HG03103 (cell line): ENCODE measurements around the gene BBX.

Experiments used
- ATAC-seq: cut with Tn5 transposase; IDR thresholded peaks from one replicate; pipeline ENCODE4 v1.9.1; 2021; ENCODE audit warnings: low read depth; ENCODE audit not compliant: unreplicated experiment

Gene BBX

DNA sequence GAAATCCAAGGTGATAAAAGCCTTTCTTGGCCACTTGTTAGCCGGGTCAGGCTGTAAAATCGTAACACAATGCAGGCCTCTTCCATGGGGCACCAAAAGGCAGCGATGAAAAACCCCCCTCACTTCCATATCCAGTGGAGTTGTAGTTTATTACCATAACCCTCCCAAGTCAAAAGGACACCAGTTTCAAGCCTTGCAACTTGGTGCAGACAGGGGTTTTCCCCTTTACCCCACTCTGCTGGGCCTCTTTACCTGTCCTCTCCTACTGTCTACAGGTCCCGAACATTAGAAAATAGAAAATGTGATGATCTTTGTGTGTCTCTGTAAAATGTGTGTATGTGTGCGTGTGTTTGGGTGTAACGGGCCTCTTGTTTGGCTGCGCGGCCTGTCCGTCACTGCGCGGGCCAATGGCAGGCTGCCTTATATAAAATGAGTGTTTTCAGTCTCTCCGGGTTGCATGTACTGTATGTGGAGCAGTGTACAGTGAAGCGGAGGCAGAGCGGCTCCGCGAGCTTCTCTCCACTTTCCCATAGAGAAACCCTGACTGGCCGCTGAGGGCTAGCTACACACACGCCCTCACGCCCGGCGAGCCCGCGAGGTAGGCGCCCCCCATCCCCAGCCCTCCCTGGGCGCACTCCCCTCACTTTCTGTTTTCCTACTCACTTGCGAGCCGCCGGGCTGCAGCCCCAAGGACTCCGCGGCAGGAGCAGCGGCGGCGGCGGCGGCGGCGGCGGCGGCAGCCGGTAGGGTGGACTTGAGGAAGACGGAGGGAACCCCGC, at the start of gene BBX:
Gene BBX, plus strand, starts transcription at position 453 of the 779 bp plus-strand sequence. CDS start 187,499 bp downstream, outside the sequence.
- ATAC-seq = peak; percentile 90

DNA sequence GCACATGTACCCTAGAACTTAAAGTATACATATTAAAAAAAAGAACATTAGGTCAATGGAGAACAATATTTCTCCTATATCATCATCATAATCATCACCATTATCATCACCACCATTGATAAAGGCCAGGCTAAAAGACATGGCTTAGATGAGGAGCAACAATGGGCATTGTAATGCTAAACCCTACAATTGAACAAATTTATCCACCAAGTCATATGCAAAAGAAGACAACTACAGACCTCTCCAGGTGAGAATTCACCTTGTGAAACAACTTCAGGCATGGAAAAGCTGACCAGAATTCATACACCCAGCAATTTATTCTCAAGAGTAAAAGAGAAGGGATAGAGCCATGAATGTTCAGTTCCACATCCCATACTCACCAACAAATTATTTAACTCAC, 46.3 kb upstream of the BBX start:
- ATAC-seq = no peak

DNA sequence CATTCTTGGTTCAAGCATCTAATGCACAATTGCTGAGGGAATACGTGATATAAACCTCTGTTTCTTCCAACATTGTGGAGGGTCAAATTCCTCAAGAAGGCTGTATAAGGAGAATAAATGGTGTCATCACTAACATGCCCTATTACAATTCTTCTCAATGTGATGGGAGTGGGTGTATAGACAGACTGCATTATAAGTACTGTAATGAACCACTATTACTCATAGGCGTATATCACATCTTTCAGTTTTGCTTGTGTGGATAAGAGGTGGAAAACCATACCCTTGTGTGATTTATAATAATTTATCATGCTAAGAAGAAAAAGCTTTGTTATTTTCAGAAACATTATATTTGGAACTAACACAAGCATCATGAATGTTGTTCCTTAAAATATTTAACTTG, 35.3 kb upstream of the BBX start:
- ATAC-seq = no peak

DNA sequence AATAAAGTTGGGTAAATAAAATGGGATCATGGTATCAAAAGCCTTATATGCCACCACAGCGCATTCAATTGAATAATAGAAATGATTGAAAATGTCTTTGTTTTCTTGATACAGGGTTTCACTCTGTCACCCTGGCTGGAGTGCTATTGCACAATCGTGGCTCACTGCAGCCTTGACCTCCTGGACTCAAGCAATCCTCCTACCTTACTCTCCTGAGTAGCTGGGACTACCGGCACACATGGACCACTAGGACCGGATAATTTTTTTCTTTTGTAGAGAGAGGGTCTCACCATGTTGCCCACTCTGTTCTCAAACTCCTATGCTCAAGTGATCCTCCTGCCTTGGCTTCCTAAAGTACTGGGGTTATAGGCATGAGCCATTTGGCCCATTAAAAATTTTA, 33.8 kb upstream of the BBX start:
- no peak for ATAC-seq

DNA sequence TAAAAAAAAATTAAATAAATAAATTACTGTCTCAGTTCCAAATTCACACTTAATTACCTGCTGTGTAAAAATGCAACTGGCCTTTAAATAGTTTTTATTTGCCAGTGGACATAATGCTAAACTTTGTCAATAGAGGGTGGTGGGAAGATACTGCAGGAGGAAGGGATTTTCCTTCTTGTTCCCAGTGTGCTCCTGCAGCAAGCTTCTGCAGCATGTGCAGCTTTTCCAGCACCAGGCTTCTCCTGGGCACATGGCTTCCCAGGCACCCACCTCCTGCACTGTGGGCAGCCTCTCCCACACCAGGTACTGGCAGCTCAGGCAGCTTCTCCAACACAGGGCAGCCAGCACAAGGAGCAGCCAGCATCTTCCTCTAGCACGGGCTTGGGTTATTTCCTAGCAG, 29.6 kb upstream of the BBX start:
- no peak for ATAC-seq

DNA sequence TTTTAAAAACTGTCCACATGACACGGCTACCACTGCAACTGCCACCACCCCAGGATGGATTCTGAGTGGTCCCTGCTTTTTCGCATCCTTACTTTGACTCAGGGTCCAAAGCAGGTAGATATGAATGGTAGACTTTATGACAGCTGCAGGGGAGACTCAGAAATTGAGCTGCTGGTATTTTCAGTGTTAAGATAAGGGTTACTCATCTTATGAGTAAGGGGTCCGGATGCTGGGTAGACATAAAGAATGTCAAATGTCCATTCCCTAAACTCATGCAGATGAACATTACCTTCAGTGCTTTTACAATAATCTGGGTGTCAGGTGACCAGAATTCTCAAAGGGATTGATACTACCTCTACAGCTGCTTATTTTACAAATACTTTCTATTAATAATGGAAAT, 25.9 kb upstream of the BBX start:
- no peak for ATAC-seq

DNA sequence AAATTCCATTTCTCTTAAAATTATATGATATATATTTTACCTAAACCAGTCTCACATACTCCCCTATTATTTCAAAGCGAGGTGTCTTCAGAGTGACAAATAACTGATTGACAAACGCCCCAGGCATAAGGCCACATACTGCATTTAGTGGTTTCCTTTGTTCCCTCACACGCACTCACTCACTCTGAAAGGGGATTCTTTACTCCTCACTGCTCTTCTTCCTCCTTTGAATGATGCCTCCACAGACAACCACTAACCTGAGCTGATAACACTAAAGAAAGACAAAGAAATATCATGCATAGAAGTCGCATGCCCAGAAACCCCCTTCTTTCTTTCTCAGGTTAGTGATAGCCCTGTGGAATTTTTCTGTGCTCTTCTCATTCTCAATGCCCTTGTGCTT, 24.1 kb upstream of the BBX start:
- no peak for ATAC-seq

DNA sequence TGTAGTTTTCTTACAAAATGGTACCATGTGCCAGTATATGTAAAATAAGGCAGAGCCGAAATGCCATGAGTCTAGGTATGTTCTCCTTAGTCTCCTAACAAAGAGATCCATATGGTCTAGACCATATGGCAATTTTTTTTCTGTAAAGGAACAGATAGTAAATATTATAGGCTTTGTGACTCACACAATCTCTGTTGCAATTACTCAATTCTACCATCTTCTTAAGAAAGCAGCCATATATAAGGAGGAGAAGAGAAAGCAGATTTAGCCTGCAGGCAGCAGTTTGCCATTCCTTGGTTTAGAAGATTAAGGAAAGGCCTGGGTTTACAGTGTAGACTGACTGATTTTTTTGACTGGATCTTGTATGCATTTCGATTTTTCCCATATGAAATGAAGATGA, 16.3 kb upstream of the BBX start:
- ATAC-seq = no peak

DNA sequence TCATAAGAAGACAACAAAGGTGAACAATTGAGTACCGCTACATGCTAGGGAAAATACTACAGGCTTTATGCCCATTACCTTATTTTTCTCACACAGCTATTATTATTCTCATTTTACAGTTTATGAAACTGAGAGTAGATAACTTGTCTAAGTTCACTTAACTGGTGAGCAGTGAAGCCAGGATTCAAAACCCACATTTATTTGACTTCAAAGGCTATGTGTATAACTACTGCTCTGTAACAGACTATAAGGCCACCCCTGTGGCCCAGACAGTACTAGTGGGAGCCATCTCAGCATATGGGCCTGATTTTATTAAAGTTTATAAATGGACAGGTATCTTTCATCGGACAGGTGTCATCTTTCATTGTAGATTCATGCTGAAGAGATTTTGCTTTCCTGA, 14.4 kb upstream of the BBX start:
- ATAC-seq = no peak

DNA sequence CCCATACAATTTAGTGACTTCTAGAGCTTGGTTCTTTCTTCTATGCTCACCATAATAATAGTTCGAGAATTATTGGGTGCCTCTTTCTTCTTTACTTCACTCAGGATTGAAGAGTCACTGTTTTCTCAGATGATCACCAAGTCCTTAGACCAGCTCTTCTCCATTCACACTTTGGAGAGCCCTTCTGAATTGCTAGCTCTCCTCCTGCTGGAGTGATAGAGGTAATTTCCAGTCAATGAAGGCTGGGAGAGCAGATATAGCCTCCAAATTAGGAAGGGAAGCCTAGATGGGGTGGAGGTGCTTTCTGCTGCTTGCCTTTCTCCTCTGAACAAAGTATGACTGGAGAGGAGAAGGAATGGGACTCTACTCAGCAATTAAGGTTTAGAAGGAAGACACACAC, 10.7 kb upstream of the BBX start:
- ATAC-seq = no peak

DNA sequence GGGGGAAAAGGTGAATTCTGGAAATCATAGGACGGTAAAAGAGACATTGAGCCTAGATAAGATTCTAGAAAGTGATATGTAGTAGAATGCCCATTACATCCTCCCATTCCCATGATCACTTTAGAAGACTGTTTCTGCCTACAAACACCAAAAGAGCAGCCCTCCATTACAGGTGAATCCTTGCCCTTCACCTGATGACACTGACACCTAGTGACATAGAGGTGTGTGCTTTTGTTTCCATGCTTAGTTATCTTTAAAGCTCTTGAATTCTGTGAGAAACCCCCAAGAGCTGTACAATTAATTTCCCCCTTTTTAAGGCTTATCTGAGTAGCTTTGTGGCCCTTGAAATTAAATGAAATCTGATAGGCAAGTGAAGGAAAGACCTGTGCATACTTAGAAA, 8.3 kb upstream of the BBX start:
- ATAC-seq = no peak

DNA sequence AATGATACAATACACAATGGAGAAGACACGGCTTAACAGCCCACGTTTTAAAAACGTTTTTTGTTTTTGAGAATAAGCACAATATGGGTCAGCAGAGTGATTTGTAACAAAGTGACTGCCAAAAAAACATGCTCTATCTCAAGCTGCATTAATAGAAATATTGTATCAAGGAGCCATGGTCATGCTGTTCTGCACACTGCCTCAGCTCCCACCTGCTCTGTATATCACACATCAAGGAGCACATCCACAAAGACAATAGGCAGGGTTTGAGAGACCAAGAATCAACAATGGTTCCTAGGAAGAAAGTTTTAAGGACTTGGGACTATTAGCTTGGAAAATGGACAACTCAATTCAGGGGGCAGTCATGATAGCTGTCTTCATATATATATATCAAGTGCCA, 6.3 kb upstream of the BBX start:
- ATAC-seq = no peak

DNA sequence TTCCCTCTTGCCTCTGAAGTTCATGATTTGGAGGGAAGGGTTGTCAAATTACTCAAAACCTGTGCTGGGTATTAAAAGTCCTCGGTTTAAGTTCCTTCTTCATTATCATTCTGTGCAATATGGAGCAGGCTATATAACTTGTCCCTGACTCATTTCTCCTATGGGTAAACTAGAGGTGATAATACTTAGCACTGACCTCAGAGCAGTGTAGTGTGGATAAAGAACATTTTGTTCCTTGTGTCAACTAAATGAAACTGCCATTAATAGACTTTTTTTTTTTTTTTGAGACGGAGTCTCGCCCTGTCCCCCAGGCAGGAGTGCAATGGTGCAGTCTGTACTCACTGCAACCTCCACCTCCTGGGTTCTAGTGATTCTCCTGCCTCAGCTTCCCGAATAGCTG, 2.2 kb upstream of the BBX start:
- no peak for ATAC-seq

DNA sequence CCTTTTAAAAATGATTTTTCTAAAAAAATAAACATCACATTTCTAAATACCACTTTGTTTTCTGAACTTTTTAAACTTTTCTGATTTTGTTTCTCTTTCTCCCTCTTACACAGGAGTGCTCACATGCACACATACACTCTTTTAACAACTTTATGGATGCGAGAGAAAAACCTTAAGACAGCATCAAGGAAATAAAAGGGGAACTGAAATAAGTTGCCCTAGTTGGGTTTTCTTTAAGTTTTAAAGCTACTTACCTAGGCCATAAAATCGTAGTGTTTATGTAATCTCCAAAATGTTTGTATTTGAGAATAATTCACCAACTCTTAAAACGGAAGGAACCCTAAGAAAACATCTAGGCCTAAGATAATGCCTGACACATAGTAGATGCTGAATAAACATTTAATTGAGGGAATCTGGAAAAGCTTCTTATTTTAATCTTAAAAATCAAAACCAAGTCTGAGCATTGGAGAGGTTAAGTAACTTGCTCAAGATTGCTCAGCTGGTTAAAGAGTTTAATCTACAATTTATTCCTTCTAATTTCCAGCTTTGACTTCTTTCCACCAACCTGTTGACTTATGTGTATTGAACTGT, 1.2 kb upstream of the BBX start:
- no peak for ATAC-seq

DNA sequence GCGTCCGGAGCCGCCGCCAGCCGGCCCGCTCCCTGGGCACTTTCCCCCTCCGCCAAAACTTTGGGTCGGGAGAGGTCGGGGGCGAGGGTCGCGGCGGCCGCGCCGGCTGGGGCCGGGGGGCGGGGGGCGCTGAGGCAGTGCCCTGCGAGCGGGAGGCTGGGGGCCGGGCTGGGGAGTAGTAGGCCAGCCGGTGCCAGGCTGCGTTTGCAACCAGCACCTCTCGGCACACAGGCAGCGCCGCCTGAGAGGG, 452 bp downstream of the BBX start:
- ATAC-seq = no peak

DNA sequence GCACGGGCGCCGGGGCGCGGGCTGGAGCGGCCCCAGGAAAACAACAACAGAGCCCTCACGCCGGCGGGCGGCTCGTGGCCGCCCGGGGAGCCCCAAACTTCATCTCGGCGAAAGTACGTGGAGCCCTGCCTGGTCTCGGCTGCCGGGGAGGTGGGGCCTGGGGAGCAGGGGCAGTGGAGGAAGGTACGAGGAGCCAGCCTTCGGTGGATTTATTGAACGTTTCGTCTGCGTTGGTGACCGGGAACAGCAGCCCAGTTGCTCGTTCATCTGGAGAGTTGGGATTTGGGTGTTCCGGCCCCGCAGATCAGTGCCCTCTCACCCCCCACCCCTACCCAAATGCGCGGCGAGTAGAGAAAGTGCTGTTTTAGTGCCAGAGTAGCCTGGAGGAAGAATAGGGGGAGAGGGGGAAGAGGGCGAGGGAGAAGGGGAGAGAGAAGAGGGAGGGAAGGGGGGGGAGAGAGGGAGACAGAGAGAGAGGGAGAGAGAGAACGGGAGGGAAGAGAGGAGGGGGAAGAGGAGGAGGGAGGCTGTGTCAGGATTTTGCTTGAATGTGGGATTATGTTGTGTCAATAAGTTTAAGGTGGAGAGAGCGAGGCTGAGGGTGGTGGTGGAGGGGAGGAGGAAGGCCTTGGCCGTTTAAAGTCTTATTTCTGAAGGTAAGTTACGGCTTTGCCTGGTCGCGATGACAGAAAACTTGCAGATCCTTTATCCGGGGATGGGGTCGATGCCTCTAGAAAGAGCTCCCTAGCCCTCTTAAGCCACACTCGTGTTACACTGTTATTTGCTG, 970 bp downstream of the BBX start:
- peak; percentile 15 for ATAC-seq

DNA sequence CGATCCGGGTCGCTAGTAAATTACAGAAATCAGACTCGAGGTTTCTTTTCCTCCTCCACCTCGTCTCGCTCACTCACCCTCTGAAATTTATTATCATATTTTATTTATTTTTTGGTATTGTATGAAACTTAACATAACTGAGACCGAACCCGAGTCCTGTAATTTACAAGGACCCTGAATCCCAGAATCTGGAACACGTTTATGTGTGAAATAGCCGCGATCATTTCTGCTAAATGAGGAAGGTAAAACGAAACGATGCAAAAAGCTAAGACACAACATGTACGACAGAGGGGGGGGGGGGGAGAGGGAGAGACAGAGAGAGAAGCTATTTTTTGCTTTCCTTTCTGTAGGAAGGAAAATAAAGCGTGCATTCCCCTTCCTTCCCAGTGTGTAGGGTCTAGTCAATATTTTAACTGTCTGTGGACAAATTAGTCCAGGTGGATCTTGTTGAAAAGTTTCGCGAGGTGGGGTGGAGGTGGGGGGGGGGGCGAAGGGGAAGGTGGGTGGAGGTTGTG, 1.6 kb downstream of the BBX start:
- no peak for ATAC-seq

DNA sequence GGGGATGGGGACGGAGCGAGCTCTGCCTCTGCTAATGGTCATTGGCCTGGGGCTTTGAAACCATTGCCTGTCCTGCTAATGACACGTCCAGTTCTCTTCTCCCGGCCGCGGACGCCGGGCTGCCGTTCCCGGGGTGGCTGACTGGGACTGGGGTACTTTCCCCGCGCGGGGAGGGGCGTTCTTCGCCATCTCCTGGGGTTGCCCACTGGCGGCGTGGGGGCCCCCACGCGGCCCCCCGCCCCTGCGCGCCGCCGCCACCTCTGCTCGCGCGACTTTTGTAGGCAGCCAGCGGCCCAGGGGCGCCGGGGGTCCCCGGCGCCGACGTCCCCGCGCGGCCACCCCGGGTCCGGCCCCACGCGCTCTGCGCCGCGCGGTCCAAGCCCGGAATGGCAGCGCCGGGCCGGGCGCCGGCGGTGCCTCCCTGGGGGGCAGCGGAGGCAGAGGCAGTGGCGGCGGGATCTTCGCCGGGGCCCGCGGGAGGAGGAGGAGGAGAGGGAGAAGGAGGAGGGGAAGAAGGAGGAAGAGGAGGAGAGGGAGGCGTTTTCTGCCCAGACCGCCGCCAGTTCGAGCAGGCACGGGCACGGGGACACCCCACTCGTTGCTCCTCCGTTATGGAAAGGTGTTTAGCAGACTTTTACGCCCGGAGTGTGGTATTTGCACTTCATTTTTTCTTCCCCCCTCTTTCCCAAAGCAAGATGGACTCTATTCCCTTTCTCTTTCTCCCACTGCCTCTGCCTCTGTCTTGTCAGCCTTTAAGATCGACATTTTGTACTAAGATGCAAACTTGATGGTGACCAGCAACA, 2.3 kb downstream of the BBX start:
- ATAC-seq = no peak

DNA sequence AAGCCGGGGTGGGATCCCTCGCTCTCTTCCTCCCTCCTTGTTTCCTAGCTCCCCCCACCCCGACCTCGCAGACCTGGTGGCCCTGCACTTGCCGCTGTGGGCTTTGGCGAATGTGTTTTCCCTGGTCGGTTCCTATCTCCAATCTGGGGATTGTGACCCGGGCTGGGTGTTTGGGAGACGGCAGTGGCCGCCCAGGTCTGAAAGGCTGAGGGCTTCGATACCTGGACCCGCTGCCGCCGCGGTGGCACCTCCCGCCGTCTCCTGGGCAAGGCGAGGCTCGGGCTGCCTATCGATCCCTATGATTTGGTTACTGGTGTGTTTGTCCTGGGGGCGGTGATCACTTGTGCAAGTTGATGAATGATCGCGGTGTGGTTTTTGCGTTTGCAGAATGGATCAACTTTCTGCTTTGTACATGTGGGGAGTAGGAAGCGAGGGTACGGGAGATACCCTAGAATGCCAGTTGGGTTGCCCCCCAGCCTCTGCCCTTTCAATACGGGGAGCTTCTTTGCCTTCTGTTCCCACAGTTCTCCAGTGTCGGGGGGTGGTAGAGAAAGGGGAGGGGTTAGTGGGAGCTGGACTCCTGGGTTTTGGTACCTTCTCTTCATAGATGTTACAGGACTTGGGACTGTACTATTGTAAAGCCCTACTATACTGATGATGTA, 3.0 kb downstream of the BBX start:
- ATAC-seq = no peak

DNA sequence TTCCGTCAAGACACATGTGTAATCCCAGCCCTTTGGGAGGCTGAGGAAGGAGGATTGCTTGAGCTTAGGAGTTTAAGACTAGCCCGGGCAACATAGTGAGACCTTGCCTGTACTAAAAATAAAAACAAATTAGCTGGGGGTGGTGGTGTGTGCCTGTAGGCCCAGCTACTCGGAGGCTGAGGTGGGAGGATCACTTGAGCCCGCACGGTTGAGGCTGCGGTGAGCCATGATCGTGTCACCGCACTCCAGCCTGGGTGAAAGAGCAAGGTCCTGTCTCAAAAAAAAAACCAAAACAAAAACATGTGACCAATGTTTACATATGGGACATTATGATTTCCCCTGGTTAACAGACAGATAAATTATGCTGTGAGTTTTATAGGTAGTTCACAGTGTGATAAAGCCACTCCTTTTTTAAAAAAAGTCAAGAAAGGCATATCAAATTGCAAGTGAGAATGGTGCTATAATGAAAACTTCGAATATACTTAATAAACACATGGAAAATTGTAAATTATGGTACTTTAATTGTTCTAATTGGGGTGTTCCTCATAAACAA, 9.2 kb downstream of the BBX start:
- no peak for ATAC-seq
